Stimulated activated CD4-positive, alpha-beta T cell treated with anti-CD3 and anti-CD28 coated beads, TNF-alpha, amount 100 ng/mL, for 48 hours (primary cell): ENCODE results near the gene GSDME.

Experiments used
- DNase-seq, 3 donors: peaks; one replicate each; pipeline ENCODE4 v3.0.0-alpha.2; 2020; ENCODE audit warnings: low read depth in 3 of 3

Gene GSDME

GRCh38 chr7:24653316-24654085 lies 103.8 kb downstream of the GSDME start:
- DNase-seq, result no peak

DNA sequence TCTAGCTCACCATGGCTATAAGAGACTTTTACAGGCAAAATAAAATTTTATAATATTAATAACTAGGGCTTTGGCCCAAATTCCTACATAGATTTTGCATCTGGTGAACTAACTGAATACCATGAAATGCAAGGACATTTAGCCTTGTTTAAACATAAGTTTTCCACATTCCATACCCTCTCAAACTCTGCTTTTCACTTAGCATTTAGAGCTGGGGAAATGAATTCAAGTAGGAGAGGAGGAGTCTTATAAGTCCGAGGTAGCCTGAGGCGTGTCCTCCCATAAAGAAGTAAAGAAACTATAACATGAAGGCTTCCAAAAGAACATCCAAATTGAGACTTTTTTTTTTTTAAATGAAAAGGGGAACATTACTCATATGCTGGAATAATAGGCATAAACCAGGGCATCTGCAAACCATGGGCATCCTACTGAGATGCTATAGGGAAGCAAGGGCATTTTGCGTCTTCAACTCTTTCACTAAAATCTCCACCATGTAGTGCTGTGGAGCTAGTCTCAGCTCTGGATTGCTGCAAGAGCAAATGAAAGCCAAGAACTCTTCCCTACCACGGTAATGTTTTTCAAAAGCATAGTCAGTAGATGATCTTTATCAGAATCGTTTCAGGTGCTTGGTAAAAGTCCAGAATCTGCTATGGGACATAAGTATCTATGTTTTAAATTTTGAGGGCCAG lies 104.9 kb downstream of the GSDME start:
- DNase-seq, result no peak
